Activated CD8-positive, alpha-beta memory T cell treated with anti-CD3 and anti-CD28 coated beads for 1 hour (primary cell): Measurements from ENCODE around the gene MPP2.
A peak's percentile ranks its signal among the peaks of the same experiment; 100 is the strongest.
"Not testable (repeated sequence)": the region's sequence is repeated elsewhere in the genome, so short reads cannot be mapped to it uniquely, and the experiment has no call there.

Source experiments
- DNase-seq, 2 donors: peaks; one replicate each; pipeline ENCODE4 v3.0.0-alpha.2; 2020; ENCODE audit warnings: low read depth in 1 of 2; ENCODE audit errors: extremely low read depth in 1 of 2

Gene MPP2

DNA sequence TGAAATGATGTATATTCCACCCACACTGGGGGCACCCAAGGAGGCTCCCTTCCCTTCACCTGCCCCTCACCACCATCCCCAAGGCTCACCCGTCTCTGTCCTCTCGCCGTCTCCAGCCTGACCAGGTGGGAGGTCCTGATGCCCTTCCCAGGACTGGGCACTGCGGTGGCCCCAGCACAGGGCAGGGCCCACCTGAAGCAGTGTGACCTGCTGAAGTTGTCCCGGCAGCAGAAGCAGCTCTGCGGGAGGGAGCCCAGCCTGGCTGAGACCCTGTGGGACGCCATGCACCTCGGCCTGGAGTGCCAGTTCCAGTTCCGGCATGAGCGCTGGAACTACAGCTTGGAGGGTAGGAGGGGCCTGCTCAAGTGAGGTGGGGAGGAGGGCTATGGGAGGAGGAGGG lies 25.0 kb upstream of the MPP2 start:
- DNase-seq, result no peak

DNA sequence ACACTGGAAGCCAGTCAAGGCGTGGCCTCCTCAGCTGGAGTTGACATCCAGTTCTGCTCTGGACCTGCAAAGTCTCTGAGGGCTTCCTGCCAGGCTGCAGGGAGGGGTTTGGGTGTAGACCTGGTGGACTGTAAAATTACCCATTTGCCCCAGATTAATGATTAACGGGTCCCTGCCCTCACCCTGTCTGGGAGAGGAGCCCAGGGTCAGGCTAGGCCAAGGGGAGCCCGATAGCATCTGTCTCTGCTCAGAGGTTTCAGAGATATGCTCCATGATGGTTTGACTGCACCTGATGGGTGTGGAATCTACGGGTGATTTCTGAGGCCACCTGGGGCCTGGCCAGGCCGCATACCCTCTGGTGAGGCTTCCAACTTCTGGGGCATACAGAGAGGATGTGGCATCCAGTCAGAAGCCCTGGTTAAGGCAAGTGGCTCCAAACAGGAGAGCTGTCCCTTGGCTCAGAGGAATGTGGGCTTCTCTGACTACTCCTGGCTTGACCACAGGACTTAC lies 23.8 kb upstream of the MPP2 start:
- no peak for DNase-seq

GRCh38 chr17:43928609-43929008 lies 21.3 kb upstream of the MPP2 start:
- no peak for DNase-seq

GRCh38 chr17:43927929-43928328 lies 20.6 kb upstream of the MPP2 start:
- DNase-seq, result not testable (repeated sequence)

- DNase-seq, result no peak
Measured at GRCh38 chr17:43927060-43927864, 19.9 kb upstream of the MPP2 start.

- no peak for DNase-seq
Measured at GRCh38 chr17:43924558-43924957, 17.2 kb upstream of the MPP2 start.

GRCh38 chr17:43920500-43921095 lies 13.3 kb upstream of the MPP2 start:
- DNase-seq, result no peak

DNA sequence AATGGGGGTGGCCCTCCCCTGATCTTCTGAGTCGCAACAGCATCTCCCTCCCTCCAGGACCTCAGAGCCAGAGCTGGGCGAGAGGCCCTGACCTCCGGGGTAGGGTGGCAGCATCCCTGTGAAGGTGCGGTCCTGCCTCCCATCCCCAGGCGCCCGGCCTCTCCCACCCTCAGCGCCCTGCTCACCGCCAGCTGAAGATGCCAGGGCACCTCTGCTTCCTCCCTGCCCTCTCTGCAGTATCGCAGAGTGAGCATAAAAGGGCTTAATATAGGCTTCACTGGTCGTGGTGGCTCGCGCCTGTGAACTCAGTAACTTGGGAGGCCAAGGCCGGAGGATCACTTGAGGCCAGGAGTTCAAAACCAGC lies 10.7 kb upstream of the MPP2 start:
- no peak for DNase-seq

DNA sequence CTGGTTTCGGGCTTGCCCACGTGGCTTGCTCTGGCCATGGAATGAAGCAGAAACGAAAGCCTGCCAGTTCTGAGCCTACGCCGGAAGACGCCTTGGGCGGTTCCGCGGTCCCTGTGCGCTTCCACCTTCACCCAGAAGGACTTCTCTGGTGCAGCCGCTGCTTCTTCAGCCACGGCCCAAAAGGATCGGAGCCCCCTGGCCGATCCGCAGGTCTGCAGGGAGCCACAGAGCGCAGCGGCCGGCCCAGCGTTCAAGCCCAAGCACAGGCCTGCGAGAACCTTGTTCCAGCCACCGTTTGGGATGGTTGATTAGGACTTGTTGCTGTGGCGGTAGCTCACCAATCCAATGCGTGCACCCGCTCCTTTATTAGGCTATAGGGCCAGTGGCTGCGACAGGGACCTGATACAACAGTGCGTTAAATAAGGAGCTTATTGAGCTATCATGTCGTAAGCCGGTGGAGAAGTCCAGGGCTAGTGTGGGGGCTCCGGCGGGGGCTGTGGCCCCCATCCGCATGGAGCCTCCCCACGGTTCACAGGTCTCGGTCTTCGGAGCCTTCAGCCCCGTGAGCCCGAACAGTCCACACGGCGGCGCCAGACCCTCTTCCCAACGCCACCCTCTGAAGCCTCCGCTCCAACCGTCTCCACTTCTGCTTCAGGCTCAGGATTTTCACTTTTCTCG lies 10.2 kb upstream of the MPP2 start:
- peak in 1 of 2 donors; percentile 34 for DNase-seq

- no peak for DNase-seq
Measured at GRCh38 chr17:43917016-43917347, 9.6 kb upstream of the MPP2 start.

DNA sequence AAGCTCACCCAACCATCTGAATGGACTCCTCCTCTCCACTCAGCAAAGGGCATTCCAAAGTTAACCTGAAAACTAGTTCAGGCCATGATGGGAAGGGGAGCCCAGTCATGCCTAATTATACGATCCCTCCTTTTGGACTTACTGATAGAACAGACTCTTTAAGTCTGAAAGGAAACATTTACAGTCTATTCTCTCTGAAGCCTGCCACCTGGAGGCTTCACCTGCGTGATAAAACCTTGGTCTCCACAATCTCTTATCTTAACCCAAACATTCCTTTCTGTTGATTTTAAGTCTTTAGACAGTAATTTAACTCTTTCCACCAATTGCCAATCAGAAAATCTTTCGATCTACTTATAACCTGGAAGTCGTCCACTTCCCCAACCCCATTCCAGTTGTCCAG lies 9.0 kb upstream of the MPP2 start:
- DNase-seq, result no peak

DNA sequence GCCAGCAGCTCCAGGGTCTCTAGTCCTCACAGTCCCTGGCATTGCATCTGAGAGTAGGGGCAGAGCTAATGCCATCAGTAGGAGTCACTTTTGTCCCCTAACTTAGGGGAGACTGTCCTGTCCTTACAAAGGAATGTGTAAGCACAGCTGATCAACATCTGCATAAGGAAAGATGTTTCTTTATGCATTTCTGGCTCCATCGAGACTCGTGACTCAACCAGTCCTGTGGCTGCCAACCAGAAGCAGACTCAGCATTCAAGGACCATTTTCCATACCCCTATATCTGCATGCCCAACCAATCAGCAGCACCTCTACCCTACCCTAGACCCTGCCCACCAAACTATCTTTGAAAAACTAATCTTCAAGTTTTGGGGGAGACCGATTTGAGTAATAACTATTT lies 8.2 kb upstream of the MPP2 start:
- no peak for DNase-seq

DNA sequence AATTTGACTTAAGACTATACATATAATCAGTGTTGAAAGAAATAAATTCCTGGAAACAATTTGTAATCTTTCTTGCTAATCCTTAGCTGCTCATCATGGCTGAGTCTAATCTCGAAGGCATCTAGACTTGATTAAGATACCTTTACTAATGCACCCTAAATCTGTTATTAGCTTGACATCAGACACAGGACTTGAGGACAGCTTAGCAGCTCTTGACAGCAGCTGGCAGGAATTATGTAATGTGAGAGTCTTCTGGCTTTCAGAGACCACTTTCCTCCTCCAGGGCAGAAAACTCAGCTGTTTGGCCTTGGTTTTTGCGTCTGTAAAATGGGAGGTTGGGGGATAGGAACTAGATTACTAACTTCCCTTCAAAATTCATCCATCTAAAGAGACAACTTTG lies 7.1 kb upstream of the MPP2 start:
- DNase-seq, result no peak

GRCh38 chr17:43913584-43913983 lies 6.2 kb upstream of the MPP2 start:
- DNase-seq, result no peak

DNA sequence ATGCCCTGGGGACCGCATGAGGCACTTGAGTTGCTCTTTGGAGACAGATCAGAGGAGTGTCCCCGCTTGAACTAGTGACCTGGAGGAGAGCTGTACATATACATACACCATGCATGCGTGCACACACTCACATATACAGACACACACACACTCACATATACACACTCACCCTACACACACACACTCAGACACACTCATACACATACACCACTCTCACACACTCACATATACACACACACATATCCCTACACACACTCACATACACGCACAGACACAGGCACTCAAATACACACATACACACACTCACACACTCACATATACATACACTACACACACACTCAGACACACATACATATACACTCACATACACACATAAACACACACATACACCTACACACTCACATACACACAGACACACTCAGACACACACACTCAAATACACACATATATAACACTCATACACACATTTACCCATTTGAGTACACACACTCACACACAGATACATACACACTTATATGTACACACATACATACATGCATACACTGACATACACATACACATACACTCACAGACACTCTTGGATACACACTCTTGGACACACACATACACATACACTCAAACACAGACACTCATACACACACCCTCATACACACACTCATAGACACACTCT lies 5.4 kb upstream of the MPP2 start:
- DNase-seq, result no peak

DNA sequence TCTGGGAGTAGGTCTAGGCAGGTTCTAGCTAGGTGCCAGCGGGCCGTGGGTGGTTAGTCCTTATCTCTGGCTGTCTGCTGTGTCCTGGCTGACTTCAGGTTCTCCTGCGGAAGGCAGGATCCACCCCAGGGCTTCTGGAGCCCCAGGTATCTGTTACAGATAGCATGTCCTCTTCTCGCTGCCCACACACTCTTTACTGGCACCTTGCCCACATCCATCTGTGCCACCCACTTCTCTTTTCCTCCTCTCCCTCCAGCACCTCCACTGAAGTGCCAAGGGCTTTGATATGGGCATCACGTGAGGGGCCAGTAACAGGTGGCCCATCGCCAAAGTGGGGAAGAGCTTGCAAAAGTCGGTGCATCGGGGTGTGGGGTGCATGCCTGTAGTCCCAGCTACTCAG lies 4.6 kb upstream of the MPP2 start:
- no peak for DNase-seq

GRCh38 chr17:43909537-43910231 lies 2.3 kb upstream of the MPP2 start:
- no peak for DNase-seq

DNA sequence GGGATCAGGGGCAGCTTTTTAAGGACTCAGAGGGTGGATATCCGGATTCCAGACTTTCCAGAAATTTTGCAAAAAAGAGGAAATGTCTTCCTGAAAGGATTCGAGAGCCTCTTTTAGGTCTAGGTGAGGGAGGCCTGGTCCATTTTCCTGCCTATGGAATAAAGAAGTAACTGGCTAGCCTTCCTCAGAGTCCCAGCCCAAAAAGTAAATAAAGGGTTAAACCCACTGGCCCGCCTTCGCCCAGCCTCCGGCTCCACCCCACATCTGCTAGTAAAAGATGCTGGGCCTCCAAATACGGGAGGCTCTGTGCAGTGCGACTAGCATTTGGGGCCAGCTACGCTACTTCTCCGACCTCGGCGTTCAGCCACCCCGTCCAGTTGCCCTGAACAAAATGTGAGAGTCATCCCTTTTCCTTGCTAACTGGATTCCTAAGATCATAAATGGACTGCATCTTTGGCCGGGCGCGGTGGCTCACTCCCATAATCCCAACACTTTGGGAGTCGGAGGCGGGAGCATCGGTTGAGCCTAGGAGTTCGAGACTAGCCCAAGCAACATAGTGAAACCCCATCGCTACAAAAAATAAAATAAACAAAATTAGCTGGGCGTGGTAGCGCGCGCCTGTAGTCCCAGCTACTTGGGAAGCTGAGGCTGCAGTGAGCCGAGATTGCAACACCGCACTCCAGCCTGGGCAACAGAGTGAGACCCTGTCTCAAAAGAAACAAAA lies 824 bp upstream of the MPP2 start:
- no peak for DNase-seq

- DNase-seq, result no peak
Measured at GRCh38 chr17:43906951-43907424, 348 bp downstream of the MPP2 start.
